Head of caudate nucleus (tissue), 42 donors: ENCODE results near the gene SGCD.
"Not testable (repeated sequence)": the region's sequence is repeated elsewhere in the genome, so short reads cannot be mapped to it uniquely, and the experiment has no call there.

ENCODE experiments used
- DNase-seq, 42 donors: peaks; one replicate each; pipeline versions ENCODE4 v3.0.0 to v3.0.0-alpha.2; 2020 to 2021; ENCODE audit warnings: mixed read lengths in 7 of 42
- intact Hi-C: fragments of 100-400 bp; cut with DNase I; formaldehyde crosslinking; loops from one replicate; pipeline ENCODE4 v1.15.0; 2022

The SGCD gene

DNA sequence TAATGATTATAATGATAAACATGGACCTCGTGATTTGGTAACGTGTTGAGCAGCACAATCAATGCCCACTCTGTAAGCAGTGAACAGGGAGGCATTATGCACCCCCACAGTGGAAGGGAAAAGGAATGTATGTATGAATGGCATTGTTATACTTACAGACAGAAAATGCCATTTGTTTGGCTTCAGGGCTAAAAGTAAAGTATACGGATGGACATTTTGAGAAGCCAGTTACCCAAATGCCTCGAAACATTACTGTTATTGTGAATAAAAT lies 262.9 kb downstream of the SGCD start:
- intact Hi-C loops, result loop anchor here (10.0 kb wide), 1 partner anchor 115 kb away; no protein-coding TSS in a partner anchor
- peak in 30 of 42 donors; percentile 14 to 84 (median 48) for DNase-seq

DNA sequence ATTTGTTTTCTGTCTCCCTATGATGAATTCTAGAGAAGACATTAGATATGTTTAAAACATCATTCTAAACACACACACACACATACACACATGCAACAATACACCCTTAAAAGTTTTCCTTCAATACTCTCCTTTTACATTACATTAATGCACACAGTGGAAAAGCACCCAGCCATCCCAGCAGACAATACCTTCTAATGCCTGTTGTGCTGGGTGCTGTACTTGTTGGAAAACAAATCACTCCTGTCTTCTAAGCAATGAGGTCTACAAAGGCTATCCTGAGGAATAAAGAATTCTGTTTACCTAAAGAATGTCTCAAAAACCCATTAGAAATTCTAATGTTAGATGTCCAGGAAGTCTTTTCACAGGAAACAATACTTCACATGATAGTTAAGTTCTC lies 264.0 kb downstream of the SGCD start:
- DNase-seq, result no peak

GRCh38 chr5:156591631-156592030 lies 264.7 kb downstream of the SGCD start:
- DNase-seq, result peak in 1 of 42 donors; percentile 22
- intact Hi-C loops, result loop anchor here (10.0 kb wide), 1 partner anchor 117 kb away; no protein-coding TSS in a partner anchor

More for the DNA sequence above, 264.0 kb downstream of the SGCD start:
- intact Hi-C loops, result loop anchor here (10.0 kb wide), 1 partner anchor 116 kb away; no protein-coding TSS in a partner anchor

GRCh38 chr5:156593546-156593945 lies 266.6 kb downstream of the SGCD start:
- intact Hi-C loops, result loop anchor here (10.0 kb wide), 1 partner anchor 119 kb away; no protein-coding TSS in a partner anchor

DNA sequence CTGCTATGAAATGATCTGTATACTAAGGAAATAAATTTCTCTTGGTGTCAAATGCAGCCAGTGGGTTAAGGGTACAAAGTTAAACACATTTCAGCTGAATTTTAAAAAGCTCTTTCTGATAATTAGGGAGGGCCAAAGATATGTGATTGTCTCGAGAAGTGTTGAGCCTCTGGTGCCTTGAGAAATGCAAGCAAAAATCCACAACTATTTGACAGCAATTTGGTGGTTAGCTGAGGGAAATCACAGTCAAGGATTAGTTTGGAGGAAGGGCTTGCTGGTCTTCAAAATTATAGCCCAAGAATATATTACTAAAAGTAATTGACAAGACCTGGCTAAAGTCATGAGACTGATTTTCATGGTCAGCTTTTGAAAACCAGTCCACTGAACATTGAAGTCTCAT lies 267.4 kb downstream of the SGCD start:
- intact Hi-C loops, result loop anchor here (10.0 kb wide), 1 partner anchor 120 kb away; no protein-coding TSS in a partner anchor

More at GRCh38 chr5:156593546-156593945, 266.6 kb downstream of the SGCD start:
- DNase-seq, result no peak

GRCh38 chr5:156595132-156595787 lies 268.3 kb downstream of the SGCD start:
- DNase-seq, result peak in 1 of 42 donors; percentile 22
- intact Hi-C loops, result loop anchor here (10.0 kb wide), 1 partner anchor 120 kb away; no protein-coding TSS in a partner anchor

More for the DNA sequence above, 267.4 kb downstream of the SGCD start:
- no peak for DNase-seq

- DNase-seq, result no peak
- intact Hi-C loops, result loop anchor here (10.0 kb wide), 1 partner anchor 122 kb away; no protein-coding TSS in a partner anchor
Measured at GRCh38 chr5:156597276-156597675, 270.3 kb downstream of the SGCD start.

DNA sequence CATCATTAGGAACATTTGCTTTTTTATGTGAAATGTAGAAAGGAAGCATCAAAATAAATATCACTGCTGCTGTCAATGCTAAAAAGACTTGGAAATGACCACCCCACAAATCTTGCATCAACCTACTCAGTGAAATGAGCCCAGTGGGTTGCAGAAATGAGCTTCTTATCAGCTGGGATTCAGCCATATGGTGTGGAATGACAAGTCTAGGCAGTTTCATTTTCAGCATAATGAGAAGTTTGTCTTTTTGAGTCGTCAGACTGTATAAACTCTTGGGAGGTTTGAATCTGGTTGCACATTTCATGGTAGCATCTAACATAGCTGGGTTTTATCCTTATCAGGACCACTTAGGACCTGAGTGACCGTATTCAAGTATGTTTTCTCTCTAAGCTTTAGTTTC lies 272.0 kb downstream of the SGCD start:
- no peak for DNase-seq
- intact Hi-C loops, result loop anchor here (10.0 kb wide), 1 partner anchor 124 kb away; no protein-coding TSS in a partner anchor

- DNase-seq, intact Hi-C loops: not testable (repeated sequence)
Measured at GRCh38 chr5:156610582-156610981, 283.6 kb downstream of the SGCD start.

- no peak for DNase-seq
- intact Hi-C loops, result no loop called here
Measured at GRCh38 chr5:156615901-156616300, 288.9 kb downstream of the SGCD start.

- intact Hi-C loops, result no loop called here
- DNase-seq, result no peak
Measured at GRCh38 chr5:156617426-156617825, 290.5 kb downstream of the SGCD start.

GRCh38 chr5:156618601-156619000 lies 291.6 kb downstream of the SGCD start:
- DNase-seq, result no peak
- intact Hi-C loops, result no loop called here

- DNase-seq, result no peak
- intact Hi-C loops, result no loop called here
Measured at GRCh38 chr5:156621719-156622118, 294.8 kb downstream of the SGCD start.

DNA sequence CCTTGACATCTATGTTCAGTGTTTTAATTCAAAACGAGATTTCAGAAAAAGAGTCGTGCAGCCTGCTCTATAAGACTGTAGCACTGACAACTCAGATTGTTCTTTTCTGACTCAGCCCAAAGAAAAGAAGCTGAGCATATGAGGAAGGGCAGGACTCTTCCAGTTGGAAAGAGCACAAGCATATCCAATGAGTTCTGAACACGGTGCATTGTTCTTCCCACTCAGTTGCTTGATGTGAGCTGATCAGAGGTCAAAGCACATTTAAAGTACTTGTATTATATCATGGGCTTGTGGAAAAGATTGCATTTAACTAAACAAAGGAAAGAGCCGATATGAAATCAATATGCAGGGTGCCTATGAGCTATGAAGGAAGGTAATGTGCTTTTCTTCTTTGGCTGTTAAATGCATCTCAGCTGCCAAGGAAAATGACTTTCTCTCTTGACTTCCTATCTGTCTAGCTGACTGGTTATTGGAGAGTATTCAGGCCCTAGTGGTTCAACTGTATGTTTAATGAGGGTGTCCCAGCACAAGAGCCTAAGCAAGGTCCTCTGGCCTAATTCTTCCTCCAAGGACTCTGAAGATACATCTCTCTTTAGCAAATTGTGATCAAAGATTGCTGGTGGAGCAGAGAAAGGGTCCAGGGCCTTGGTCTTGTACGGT lies 296.5 kb downstream of the SGCD start:
- intact Hi-C loops, result no loop called here
- peak in 2 of 42 donors; percentile 15 to 29 for DNase-seq

GRCh38 chr5:156624686-156625085 lies 297.7 kb downstream of the SGCD start:
- intact Hi-C loops, result no loop called here
- no peak for DNase-seq

DNA sequence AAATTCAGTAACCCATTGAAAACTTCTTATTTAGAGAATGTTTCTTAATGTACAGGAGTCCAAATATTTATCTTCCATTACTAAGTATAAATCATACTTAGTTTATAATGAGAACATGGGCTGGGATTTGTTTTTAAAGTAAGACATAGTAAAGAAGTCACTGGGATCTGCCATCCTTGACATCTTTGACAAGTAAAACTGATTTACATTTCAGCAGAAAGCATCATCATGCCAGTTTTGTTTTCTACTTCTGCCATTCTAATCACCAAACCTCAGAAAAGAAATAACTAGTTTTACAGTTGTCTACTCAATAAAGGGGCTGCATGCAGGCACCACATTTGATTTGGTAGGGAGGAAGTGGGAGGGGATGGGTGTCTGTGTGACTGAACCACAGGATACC lies 301.5 kb downstream of the SGCD start:
- DNase-seq, result no peak
- intact Hi-C loops, result no loop called here

DNA sequence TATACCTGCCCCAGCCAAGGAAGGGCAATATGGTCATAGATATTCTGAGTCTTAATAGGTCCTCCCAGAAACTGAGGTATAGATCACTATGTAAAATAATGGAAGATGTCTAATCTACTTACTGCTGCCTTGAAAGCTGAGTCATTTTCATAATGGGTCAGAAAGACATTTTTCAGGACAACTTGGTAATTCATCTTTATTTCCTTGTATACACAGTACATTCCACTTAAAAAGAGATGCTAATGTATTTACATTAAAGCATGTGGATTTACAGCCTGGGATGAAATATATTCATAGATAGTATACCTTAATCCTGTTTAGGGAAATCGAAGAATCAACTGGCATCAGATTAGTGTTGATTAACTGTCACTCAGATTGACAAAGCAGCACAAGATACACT lies 304.0 kb downstream of the SGCD start:
- intact Hi-C loops, result no loop called here
- DNase-seq, result no peak

- no peak for DNase-seq
- intact Hi-C loops, result no loop called here
Measured at GRCh38 chr5:156634301-156634700, 307.3 kb downstream of the SGCD start.

DNA sequence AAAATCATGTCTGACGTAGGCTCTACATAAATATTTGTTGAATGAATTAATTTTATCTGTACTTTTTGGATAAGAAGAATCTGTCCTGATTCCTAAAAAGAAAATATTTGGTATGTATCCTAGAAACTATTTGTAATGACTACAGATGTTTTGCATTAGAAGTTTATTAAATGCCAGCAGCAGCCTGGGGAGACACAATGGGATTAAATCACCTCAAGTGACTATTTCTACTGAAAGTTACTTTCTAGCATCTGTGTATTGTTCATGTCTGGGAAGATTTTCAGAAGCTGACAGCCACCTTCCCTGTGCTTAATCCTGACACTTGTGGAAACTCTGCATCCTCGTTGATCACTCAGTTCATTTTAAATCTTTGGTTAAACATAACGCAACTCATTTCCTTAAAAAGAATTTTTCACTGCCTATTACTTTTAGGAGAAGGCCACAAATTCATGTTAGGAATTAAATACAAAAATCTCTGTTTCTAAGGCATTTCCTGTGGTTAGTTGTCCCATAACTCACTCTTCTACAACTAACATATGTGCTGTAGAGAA lies 313.8 kb downstream of the SGCD start:
- intact Hi-C loops, result no loop called here
- DNase-seq, result no peak

GRCh38 chr5:156641686-156642085 lies 314.7 kb downstream of the SGCD start:
- intact Hi-C loops, result no loop called here
- no peak for DNase-seq
